GM12878 (cell line): ENCODE measurements around the gene XAB2. TPM values are rescaled to one million over a fixed set of nuclear protein-coding genes. Genes with fewer than 3 reads are reported as not detected.
A peak's percentile ranks its signal among the peaks of the same experiment; 100 is the strongest.

Experiments
- ASH2L ChIP-seq: fragments of 300-600, 200-600 bp; sonication (generic); IDR thresholded peaks from 2 replicates; pipeline ENCODE4 v1.6.1; 2017; ENCODE audit warnings: low read depth, mild to moderate bottlenecking, borderline replicate concordance
- CREM ChIP-seq: IDR thresholded peaks from 2 replicates; pipeline ENCODE4 v1.6.1; 2014; ENCODE audit warnings: antibody characterized with exemption, low read depth
- EP300 ChIP-seq, 2 experiments: fragments of 150-350 bp in 1 of 2; IDR thresholded peaks; 2 replicates each; pipeline ENCODE4 v1.6.1; 2011 to 2012; ENCODE audit warnings: low read depth in 2 of 2, low read length in 2 of 2, borderline replicate concordance in 1 of 2, improper control_type of control experiment in 1 of 2, inconsistent platforms in 1 of 2; ENCODE audit not compliant: control insufficient read depth in 1 of 2
- FOS ChIP-seq: IDR thresholded peaks from 3 replicates; pipeline ENCODE4 v1.6.1; 2011; ENCODE audit warnings: borderline replicate concordance; ENCODE audit not compliant: insufficient read length; ENCODE audit errors: extremely low read depth
- IKZF2 ChIP-seq, 2 experiments: fragments of 450-650 bp; IDR thresholded peaks; 2 replicates each; pipeline ENCODE4 v1.6.1; 2017; ENCODE audit warnings: mild to moderate bottlenecking in 2 of 2, moderate library complexity in 2 of 2
- JUNB ChIP-seq: IDR thresholded peaks from 2 replicates; pipeline ENCODE4 v1.6.1; 2016; ENCODE audit warnings: antibody characterized with exemption, mild to moderate bottlenecking
- MEF2B ChIP-seq: fragments of 450-650 bp; IDR thresholded peaks from 2 replicates; pipeline ENCODE4 v1.6.1; 2018; ENCODE audit warnings: mild to moderate bottlenecking, moderate library complexity; ENCODE audit not compliant: partially characterized antibody, poor library complexity, severe bottlenecking
- NR2F1 ChIP-seq: fragments of 450-650 bp; conservative IDR thresholded peaks from 2 replicates; pipeline ENCODE4 v1.6.1; 2017; ENCODE audit warnings: mild to moderate bottlenecking
- TBL1XR1 ChIP-seq: IDR thresholded peaks from 2 replicates; pipeline ENCODE4 v1.6.1; 2012; ENCODE audit warnings: low read depth, low read length, improper control_type of control experiment
- ZNF24 ChIP-seq: fragments of 450-650 bp; IDR thresholded peaks from 2 replicates; pipeline ENCODE4 v1.6.1; 2017; ENCODE audit warnings: antibody characterized with exemption, mild to moderate bottlenecking
- polyA plus RNA-seq, 11 experiments: library from polyadenylated mRNA; depleted of rRNA in 4 of 11; unstranded in 6 of 11; stranded (reverse) in 5 of 11; fragments of >200 nt; fragmentation: Nextera tagmentation in 4 of 11; fragmentation: Illumina TruSeq in 1 of 11; extraction: Ambion mirVana in 4 of 11; extraction: Trizol in 1 of 11; gene quantifications; 1 replicate in 1 of 11; 2 replicates in 10 of 11; pipeline versions ENCODE4 v1.2.1 to v1.2.3, GENCODE V29; 2011 to 2016; ENCODE audit warnings: inconsistent platforms in 2 of 11, missing spikeins in 2 of 11, low read depth in 1 of 11
- total RNA-seq, 4 experiments: library from RNA; depleted of rRNA in 3 of 4; stranded (reverse); fragments of >200 nt in 3 of 4; fragmentation: Illumina TruSeq in 1 of 4; extraction: Trizol in 1 of 4; gene quantifications; 2 replicates each; pipeline versions ENCODE4 v1.2.1 to v1.2.3, GENCODE V29; 2013 to 2021
- TF ChIP-seq, protein P1 (sequence below): fragments of 450-650 bp; IDR thresholded peaks from 2 replicates; pipeline ENCODE4 v1.6.1; 2016; ENCODE audit warnings: mild to moderate bottlenecking, moderate library complexity, borderline replicate concordance
- TF ChIP-seq, protein P2 (sequence below): fragments of 450-650 bp; conservative IDR thresholded peaks from 2 replicates; pipeline ENCODE4 v1.6.1; 2017; ENCODE audit warnings: mild to moderate bottlenecking, moderate library complexity

Gene XAB2
- total and polyA plus RNA-seq, 10 of the 15 experiments (the other 5 are each of a cell fraction or from before 2014, with no cell fraction given) = 0.34 to 45.1 (median 18.8) TPM

DNA sequence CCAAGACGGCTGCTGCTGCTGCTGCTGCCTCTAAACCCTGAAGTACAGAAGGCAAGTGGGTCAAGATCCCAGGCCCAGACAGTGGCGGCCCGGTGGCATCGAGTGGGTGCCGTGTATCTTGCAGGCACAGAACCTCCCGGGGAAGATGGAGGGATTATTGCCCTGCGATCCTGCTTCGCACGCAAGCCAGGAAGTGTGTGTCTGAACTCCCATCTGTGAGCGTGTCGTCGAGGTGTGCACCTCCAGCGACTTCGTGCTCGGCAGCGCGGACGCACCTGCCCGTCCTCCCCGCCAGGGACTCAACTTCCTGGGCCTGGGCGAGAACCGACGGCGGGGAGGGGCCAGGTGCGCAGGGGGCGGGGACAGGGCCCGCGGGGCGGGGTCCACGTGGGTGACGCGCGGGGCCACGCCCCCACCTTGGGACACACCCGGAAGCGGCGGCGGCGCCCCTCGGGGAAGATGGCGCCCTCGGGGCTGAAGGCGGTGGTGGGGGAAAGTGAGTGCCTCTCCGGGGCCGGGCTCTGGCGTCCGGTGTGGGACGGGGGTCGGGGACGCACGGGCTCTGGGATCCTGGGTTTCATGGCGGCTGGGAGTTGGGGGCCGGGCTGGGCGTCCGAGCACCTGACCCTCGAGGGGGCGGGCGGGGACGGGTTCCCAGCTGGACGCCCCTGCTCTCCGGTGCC is 7.5 kb upstream of the XAB2 start, which contains the start of gene STXBP2 (continued):
- TF ChIP-seq, protein P1, sequence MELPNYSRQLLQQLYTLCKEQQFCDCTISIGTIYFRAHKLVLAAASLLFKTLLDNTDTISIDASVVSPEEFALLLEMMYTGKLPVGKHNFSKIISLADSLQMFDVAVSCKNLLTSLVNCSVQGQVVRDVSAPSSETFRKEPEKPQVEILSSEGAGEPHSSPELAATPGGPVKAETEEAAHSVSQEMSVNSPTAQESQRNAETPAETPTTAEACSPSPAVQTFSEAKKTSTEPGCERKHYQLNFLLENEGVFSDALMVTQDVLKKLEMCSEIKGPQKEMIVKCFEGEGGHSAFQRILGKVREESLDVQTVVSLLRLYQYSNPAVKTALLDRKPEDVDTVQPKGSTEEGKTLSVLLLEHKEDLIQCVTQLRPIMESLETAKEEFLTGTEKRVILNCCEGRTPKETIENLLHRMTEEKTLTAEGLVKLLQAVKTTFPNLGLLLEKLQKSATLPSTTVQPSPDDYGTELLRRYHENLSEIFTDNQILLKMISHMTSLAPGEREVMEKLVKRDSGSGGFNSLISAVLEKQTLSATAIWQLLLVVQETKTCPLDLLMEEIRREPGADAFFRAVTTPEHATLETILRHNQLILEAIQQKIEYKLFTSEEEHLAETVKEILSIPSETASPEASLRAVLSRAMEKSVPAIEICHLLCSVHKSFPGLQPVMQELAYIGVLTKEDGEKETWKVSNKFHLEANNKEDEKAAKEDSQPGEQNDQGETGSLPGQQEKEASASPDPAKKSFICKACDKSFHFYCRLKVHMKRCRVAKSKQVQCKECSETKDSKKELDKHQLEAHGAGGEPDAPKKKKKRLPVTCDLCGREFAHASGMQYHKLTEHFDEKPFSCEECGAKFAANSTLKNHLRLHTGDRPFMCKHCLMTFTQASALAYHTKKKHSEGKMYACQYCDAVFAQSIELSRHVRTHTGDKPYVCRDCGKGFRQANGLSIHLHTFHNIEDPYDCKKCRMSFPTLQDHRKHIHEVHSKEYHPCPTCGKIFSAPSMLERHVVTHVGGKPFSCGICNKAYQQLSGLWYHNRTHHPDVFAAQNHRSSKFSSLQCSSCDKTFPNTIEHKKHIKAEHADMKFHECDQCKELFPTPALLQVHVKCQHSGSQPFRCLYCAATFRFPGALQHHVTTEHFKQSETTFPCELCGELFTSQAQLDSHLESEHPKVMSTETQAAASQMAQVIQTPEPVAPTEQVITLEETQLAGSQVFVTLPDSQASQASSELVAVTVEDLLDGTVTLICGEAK = 0 out of 2 replicates have a peak, but pooled peaks have one; percentile 35
- TF ChIP-seq CREM = no peak
- no peak for TF ChIP-seq IKZF2 (IDR thresholded peaks at IDR 0.05)
- no peak for TF ChIP-seq JUNB
- TF ChIP-seq EP300 (IDR thresholded peaks at IDR 0.05; ENCODE audit: borderline replicate concordance in 1 of 2, control insufficient read depth in 1 of 2, low read depth in 2 of 2, low read length in 2 of 2) = no peak
- no peak for TF ChIP-seq ZNF24
- no peak for TF ChIP-seq FOS
- TF ChIP-seq, protein P2, sequence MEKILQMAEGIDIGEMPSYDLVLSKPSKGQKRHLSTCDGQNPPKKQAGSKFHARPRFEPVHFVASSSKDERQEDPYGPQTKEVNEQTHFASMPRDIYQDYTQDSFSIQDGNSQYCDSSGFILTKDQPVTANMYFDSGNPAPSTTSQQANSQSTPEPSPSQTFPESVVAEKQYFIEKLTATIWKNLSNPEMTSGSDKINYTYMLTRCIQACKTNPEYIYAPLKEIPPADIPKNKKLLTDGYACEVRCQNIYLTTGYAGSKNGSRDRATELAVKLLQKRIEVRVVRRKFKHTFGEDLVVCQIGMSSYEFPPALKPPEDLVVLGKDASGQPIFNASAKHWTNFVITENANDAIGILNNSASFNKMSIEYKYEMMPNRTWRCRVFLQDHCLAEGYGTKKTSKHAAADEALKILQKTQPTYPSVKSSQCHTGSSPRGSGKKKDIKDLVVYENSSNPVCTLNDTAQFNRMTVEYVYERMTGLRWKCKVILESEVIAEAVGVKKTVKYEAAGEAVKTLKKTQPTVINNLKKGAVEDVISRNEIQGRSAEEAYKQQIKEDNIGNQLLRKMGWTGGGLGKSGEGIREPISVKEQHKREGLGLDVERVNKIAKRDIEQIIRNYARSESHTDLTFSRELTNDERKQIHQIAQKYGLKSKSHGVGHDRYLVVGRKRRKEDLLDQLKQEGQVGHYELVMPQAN = no peak
- TF ChIP-seq NR2F1 = no peak
- TF ChIP-seq MEF2B = no peak
- TF ChIP-seq ASH2L = no peak
- no peak for TF ChIP-seq TBL1XR1
